K562 (cell line): ENCODE data around the gene CST9L. TPM values are rescaled to one million over a fixed set of nuclear protein-coding genes. Genes with fewer than 3 reads are reported as not detected.

Source experiments
- ATAC-seq: fragments of 200-7000 bp; cut with Tn5 transposase; 3 replicates; pipeline ENCODE4 v1.9.1; 2020; ENCODE audit warnings: moderate library complexity
- BruUV-seq: library from RNA; stranded (reverse); fragments of 400-500 nt; replicated peaks from 2 replicates; lab custom pipeline; 2021; lab: Mats Ljungman, UMichigan
- CTCF ChIA-PET: fragments of 300-600 bp; formaldehyde crosslinking; extraction: SDS; loops from one replicate; lab custom pipeline; 2021; ENCODE audit warnings: low intra/inter-chr PET ratio; lab: Yijun Ruan, JAX
- POLR2A ChIA-PET: fragments of 300-600, 350-650 bp; sonication (Branson Sonifier 250); formaldehyde crosslinking; extraction: SDS; loops from one replicate; lab custom pipeline; 2021; ENCODE audit warnings: antibody characterized with exemption, inconsistent platforms; lab: Yijun Ruan, JAX
- DNase-seq, 4 experiments: peaks; one replicate each; pipeline versions ENCODE4 v3.0.0 to v3.0.0-alpha.2; 2011 to 2018; ENCODE audit warnings: low spot score in 3 of 4, mixed read lengths in 3 of 4; ENCODE audit errors: extremely low read depth in 1 of 4
- FAIRE-seq: peaks from 2 replicates; lab custom pipeline; 2011; peaks lifted over from hg19 to GRCh38; lab: Jason Lieb, UNC
- H2AFZ ChIP-seq: 2 replicates; pipeline ENCODE4 v1.6.0; 2011; ENCODE audit warnings: low read depth, low read length, control low read depth, inconsistent platforms
- H3K27ac ChIP-seq: fragments of 200-600 bp; 3 replicates; pipeline ENCODE4 v1.8.0; 2011; ENCODE audit warnings: low read depth, mild to moderate bottlenecking, control low read depth, inconsistent platforms, low read length, moderate library complexity, mixed read lengths; ENCODE audit errors: extremely low read depth
- H3K27me3 ChIP-seq, 2 experiments: fragments of 300-600 bp in 1 of 2; 2 replicates in 1 of 2; 3 replicates in 1 of 2; pipeline versions ENCODE4 v1.6.0 to v1.8.0; 2011; ENCODE audit warnings: inconsistent platforms in 2 of 2, low read length in 2 of 2, mild to moderate bottlenecking in 1 of 2, mixed read lengths in 1 of 2, moderate library complexity in 1 of 2; ENCODE audit not compliant: control insufficient read depth in 2 of 2, insufficient read depth in 2 of 2
- H3K36me3 ChIP-seq: fragments of 300-600 bp; 3 replicates; pipeline ENCODE4 v1.8.0; 2011; ENCODE audit warnings: mild to moderate bottlenecking, low read length, inconsistent platforms; ENCODE audit not compliant: control insufficient read depth, insufficient read depth
- H3K4me1 ChIP-seq, 2 experiments: fragments of 200-600 bp in 1 of 2; replicated peaks in 1 of 2; 2 replicates in 1 of 2; 3 replicates in 1 of 2; pipeline versions ENCODE4 v1.5.1 to v1.8.0; 2011; ENCODE audit warnings: inconsistent platforms in 2 of 2, low read length in 2 of 2, mild to moderate bottlenecking in 1 of 2, mixed read lengths in 1 of 2, moderate library complexity in 1 of 2; ENCODE audit not compliant: control insufficient read depth in 2 of 2, insufficient read depth in 2 of 2
- H3K4me2 ChIP-seq: 2 replicates; pipeline ENCODE4 v1.6.1; 2011; ENCODE audit warnings: low read length, control low read depth, inconsistent platforms, mixed read lengths; ENCODE audit not compliant: insufficient read depth
- H3K4me3 ChIP-seq: fragments of 200-600 bp; sonication (generic), shearing (Covaris generic); 2 replicates; pipeline ENCODE4 v1.5.1; 2016; ENCODE audit warnings: control low read depth, inconsistent platforms
- H3K79me2 ChIP-seq: fragments of 200-600 bp; 3 replicates; pipeline ENCODE4 v1.8.0; 2011; ENCODE audit warnings: low read length, inconsistent platforms; ENCODE audit not compliant: control insufficient read depth, insufficient read depth
- H3K9ac ChIP-seq, 2 experiments: 2 replicates each; pipeline versions ENCODE4 v1.6.0 to v1.6.1; 2011; ENCODE audit warnings: low read depth in 2 of 2, low read length in 2 of 2, control low read depth in 1 of 2, inconsistent platforms in 1 of 2, mild to moderate bottlenecking in 1 of 2, mixed read lengths in 1 of 2; ENCODE audit not compliant: insufficient read depth in 1 of 2
- H3K9me1 ChIP-seq: one replicate; pipeline ENCODE4 v1.6.0; 2011; ENCODE audit warnings: inconsistent platforms, mild to moderate bottlenecking, low read length, moderate library complexity; ENCODE audit not compliant: control insufficient read depth, insufficient read depth
- H3K9me3 ChIP-seq: replicated peaks from 2 replicates; pipeline ENCODE4 v1.5.1; 2011; ENCODE audit warnings: low read depth, low read length, inconsistent platforms; ENCODE audit not compliant: control insufficient read depth, insufficient read depth
- H4K20me1 ChIP-seq: replicated peaks from 2 replicates; pipeline ENCODE4 v1.6.1; 2011; ENCODE audit warnings: low read length, inconsistent platforms, mixed read lengths; ENCODE audit not compliant: control insufficient read depth, insufficient read depth
- BRCA1 ChIP-seq, 2 experiments: fragments of 450-650 bp in 1 of 2; sonication (generic) in 1 of 2; formaldehyde crosslinking in 1 of 2; IDR thresholded peaks; 2 replicates each; pipeline versions ENCODE4 v1.5.0 to v1.6.1; 2017 to 2020; ENCODE audit warnings: mild to moderate bottlenecking in 1 of 2, missing genetic modification reagents in 1 of 2
- CCAR2 ChIP-seq: fragments of 200-400 bp; formaldehyde crosslinking; IDR thresholded peaks from 2 replicates; pipeline ENCODE4 v1.6.1; 2017; ENCODE audit warnings: mild to moderate bottlenecking, low read depth, low read length
- HDAC2 ChIP-seq: fragments of 450-650 bp; IDR thresholded peaks from 2 replicates; pipeline ENCODE4 v1.6.1; 2016; ENCODE audit warnings: mild to moderate bottlenecking
- HDGF ChIP-seq: fragments of 450-650 bp; IDR thresholded peaks from 2 replicates; pipeline ENCODE4 v1.6.1; 2016
- PHF21A ChIP-seq: fragments of 450-650 bp; IDR thresholded peaks from 2 replicates; pipeline ENCODE4 v1.6.1; 2017; ENCODE audit warnings: low read depth, borderline replicate concordance
- SRF ChIP-seq, 2 experiments: fragments of 250-450, 450-650 bp in 1 of 2; sonication (Bioruptor Pico) in 1 of 2; sonication (generic) in 1 of 2; formaldehyde crosslinking; IDR thresholded peaks; 2 replicates each; pipeline versions ENCODE4 v1.5.0 to v1.5.1; 2020 to 2022; ENCODE audit warnings: mild to moderate bottlenecking in 1 of 2, missing genetic modification reagents in 1 of 2
- TEAD2 ChIP-seq: fragments of 450-650 bp; IDR thresholded peaks from 2 replicates; pipeline ENCODE4 v1.6.1; 2016; ENCODE audit warnings: missing genetic modification characterization, control low read depth, missing compliant biosample characterization
- ZFPM2 ChIP-seq: fragments of 250-450 bp; sonication (Bioruptor Pico); IDR thresholded peaks from 2 replicates; pipeline ENCODE4 v1.5.1; 2022; ENCODE audit warnings: mild to moderate bottlenecking
- ZNF217 ChIP-seq: sonication (generic); formaldehyde crosslinking; IDR thresholded peaks from 2 replicates; pipeline ENCODE4 v1.8.0; 2022; ENCODE audit warnings: mild to moderate bottlenecking, missing genetic modification reagents
- ZNF232 ChIP-seq: sonication (generic); formaldehyde crosslinking; IDR thresholded peaks from 2 replicates; pipeline ENCODE4 v1.8.0; 2022; ENCODE audit warnings: mild to moderate bottlenecking, missing genetic modification reagents
- ZNF76 ChIP-seq: fragments of 250-450 bp; sonication (Bioruptor Pico); IDR thresholded peaks from 2 replicates; pipeline ENCODE4 v1.4.0; 2020; ENCODE audit warnings: mild to moderate bottlenecking, moderate library complexity, borderline replicate concordance
- WGBS: fragments of 100-300 bp; shearing (Covaris generic); methylation state at CpG from one replicate; pipeline ENCODE4 v1.1.6; 2016; ENCODE audit warnings: low coverage, mixed read lengths; ENCODE audit not compliant: insufficient coverage; ENCODE audit errors: missing lambda C conversion rate; 5-methylcytosine and 5-hydroxymethylcytosine counted together
- in situ Hi-C: fragments of 300-500 bp; cut with MboI; formaldehyde crosslinking; loops from 4 replicates; pipeline ENCODE4 v1.15.0; 2018; ENCODE audit warnings: inconsistent platforms, mixed read lengths
- intact Hi-C: fragments of 100-400 bp; cut with micrococcal nuclease; formaldehyde crosslinking; loops from 2 replicates; pipeline ENCODE4 v1.14.2; 2022
- polyA plus RNA-seq, 8 experiments: library from polyadenylated mRNA; depleted of rRNA in 4 of 8; stranded (reverse) in 5 of 8; unstranded in 3 of 8; fragments of >200 nt; fragmentation: Nextera tagmentation in 2 of 8; fragmentation: Illumina TruSeq in 1 of 8; extraction: Ambion mirVana in 2 of 8; extraction: Trizol in 1 of 8; gene quantifications; 2 replicates each; pipeline versions ENCODE4 v1.2.1 to v1.2.3, GENCODE V29; 2011 to 2014; ENCODE audit warnings: inconsistent platforms in 1 of 8, missing spikeins in 1 of 8
- total RNA-seq, 7 experiments: library from RNA; depleted of rRNA in 6 of 7; stranded (reverse); fragments of >200 nt in 6 of 7; fragmentation: Illumina TruSeq in 2 of 7; extraction: Trizol in 2 of 7; gene quantifications; 2 replicates each; pipeline versions ENCODE4 v1.2.1 to v1.2.3, GENCODE V29; 2011 to 2021; ENCODE audit warnings: low replicate concordance in 1 of 7
- TF ChIP-seq, protein P1 (sequence below): fragments of 250-450 bp; sonication (Bioruptor Pico); IDR thresholded peaks from 2 replicates; pipeline ENCODE4 v1.4.0; 2020; ENCODE audit warnings: mild to moderate bottlenecking, moderate library complexity, borderline replicate concordance
- TF ChIP-seq, protein P2 (sequence below): sonication (generic); formaldehyde crosslinking; IDR thresholded peaks from 2 replicates; pipeline ENCODE4 v1.8.0; 2022; ENCODE audit warnings: missing genetic modification reagents, mild to moderate bottlenecking, borderline replicate concordance

Gene CST9L
- total and polyA plus RNA-seq, 9 of the 15 experiments (the other 6 are each of a cell fraction or from before 2014, with no cell fraction given): not detected

DNA sequence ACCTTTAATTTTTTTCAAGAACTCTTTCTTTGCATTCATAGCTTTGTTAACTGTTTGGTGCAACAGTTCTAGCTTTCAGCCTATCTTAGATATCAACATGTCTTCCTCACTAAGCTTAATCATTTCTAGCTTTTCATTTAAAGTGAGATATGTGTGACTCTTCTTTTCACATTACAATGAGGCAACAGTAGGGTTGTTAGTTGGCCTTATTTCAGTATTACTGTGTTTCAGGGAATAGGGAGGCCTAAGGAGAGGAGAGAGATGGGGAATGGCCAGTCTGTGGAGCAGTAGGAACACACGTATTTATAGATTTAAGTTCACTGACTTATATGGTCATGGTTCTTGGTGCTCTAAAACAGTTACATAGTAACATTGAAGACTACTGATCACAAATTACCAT lies 35.8 kb downstream of the CST9L start:
- no peaks in the 10 kb centered on the region for H3K79me2 ChIP-seq
- intact Hi-C loops: no loop called here

More for the DNA sequence above, 35.8 kb downstream of the CST9L start:
- POLR2A ChIA-PET: interaction anchor here (1.0 kb wide), 1 partner anchor 55 kb away, joined by 3 read pairs; no protein-coding TSS in a partner anchor
- TF ChIP-seq TEAD2 (tag) (no peak), HDGF (no peak), SRF (CRISPR knock-in tag; IDR thresholded peaks at IDR 0.05) (no peak), CCAR2 (no peak), HDAC2 (no peak), ZNF232 (CRISPR knock-in tag) (no peak), ZFPM2 (CRISPR knock-in tag) (no peak), ZNF217 (CRISPR knock-in tag) (no peak), PHF21A (no peak), ZNF76 (CRISPR knock-in tag) (no peak), BRCA1 (IDR thresholded peaks at IDR 0.05) (no peak), BRCA1 (CRISPR knock-in tag; IDR thresholded peaks at IDR 0.05) (no peak)
- TF ChIP-seq, protein P1, sequence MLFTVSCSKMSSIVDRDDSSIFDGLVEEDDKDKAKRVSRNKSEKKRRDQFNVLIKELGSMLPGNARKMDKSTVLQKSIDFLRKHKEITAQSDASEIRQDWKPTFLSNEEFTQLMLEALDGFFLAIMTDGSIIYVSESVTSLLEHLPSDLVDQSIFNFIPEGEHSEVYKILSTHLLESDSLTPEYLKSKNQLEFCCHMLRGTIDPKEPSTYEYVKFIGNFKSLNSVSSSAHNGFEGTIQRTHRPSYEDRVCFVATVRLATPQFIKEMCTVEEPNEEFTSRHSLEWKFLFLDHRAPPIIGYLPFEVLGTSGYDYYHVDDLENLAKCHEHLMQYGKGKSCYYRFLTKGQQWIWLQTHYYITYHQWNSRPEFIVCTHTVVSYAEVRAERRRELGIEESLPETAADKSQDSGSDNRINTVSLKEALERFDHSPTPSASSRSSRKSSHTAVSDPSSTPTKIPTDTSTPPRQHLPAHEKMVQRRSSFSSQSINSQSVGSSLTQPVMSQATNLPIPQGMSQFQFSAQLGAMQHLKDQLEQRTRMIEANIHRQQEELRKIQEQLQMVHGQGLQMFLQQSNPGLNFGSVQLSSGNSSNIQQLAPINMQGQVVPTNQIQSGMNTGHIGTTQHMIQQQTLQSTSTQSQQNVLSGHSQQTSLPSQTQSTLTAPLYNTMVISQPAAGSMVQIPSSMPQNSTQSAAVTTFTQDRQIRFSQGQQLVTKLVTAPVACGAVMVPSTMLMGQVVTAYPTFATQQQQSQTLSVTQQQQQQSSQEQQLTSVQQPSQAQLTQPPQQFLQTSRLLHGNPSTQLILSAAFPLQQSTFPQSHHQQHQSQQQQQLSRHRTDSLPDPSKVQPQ (CRISPR knock-in tag): no peak
- TF ChIP-seq, protein P2, sequence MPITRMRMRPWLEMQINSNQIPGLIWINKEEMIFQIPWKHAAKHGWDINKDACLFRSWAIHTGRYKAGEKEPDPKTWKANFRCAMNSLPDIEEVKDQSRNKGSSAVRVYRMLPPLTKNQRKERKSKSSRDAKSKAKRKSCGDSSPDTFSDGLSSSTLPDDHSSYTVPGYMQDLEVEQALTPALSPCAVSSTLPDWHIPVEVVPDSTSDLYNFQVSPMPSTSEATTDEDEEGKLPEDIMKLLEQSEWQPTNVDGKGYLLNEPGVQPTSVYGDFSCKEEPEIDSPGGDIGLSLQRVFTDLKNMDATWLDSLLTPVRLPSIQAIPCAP (CRISPR knock-in tag): no peak
- TF ChIP-seq, all 486 proteins: peak for 0
- no peaks in the 10 kb centered on the region for H3K36me3 ChIP-seq
- WGBS: 0% methylated on average over 1 of the region's 1 CpG
- H3K27me3 ChIP-seq: no peaks in the 10 kb centered on the region
- no TSS peak for BruUV-seq
- H3K4me1 ChIP-seq: no peaks in the 10 kb centered on the region
- H4K20me1 ChIP-seq: no peaks in the 10 kb centered on the region
- no peak overlapping the region for H3K4me2 ChIP-seq
- in situ Hi-C loops: no loop called here
- CTCF ChIA-PET: no interaction called here
- H3K9ac ChIP-seq: no peak overlapping the region
- H3K4me3 ChIP-seq: no peak overlapping the region
- H3K27ac ChIP-seq: no peak overlapping the region
- no peak for DNase-seq
- FAIRE-seq: no peak
- H2AFZ ChIP-seq: no peak overlapping the region
- H3K9me3 ChIP-seq: no peaks in the 10 kb centered on the region
- no peaks in the 10 kb centered on the region for H3K9me1 ChIP-seq
- no peak for ATAC-seq
